NCI-H2029 (cell line): Measurements from ENCODE around the gene EEF1G.
"Not testable (repeated sequence)": the region's sequence is repeated elsewhere in the genome, so short reads cannot be mapped to it uniquely, and the experiment has no call there.

Experiments
- DNase-seq: peaks from one replicate; lab custom pipeline; 2025; lab: John Stamatoyannopoulos, UW

EEF1G gene

DNA sequence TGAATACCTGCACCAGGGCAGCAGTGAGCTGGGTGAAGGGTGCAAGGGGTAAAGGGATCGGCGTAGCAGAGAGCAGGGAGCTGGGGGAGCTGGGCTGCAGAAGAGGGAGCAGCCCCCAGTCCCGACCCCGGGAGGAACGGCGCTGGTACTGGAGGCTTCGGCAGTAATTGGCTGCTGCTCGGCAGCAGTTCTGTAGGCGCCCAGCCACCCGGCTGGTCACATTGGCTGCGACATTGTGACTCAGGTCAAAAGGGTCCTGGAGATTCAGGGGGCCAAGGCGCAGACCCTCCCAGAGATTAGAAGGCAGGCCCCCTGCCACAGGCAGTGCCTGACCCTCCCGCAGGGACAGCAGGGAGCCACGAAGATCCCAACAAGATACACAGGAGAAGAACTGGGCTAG lies 2.1 kb upstream of the EEF1G start:
- no peak for DNase-seq

DNA sequence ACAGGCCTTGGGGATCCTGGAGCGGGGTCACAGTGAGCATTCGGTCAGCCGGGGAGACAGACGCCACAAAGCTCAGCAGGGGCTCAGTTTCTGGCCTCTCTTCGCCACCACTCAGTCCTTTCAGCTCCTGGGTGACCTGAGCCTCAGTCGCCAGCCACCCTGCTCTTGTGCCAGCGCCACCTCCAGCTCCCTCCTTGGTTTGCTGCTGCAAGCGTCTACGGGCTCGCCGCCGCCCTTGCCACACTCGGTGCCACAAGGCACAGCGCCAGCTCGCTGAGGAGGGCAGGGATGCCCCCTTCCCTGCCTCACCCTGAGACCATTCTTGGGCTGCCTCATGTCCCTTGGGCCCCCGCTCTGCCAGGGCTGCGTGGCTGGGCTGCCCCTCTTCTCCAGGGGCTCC lies 1.5 kb upstream of the EEF1G start:
- DNase-seq: no peak

DNA sequence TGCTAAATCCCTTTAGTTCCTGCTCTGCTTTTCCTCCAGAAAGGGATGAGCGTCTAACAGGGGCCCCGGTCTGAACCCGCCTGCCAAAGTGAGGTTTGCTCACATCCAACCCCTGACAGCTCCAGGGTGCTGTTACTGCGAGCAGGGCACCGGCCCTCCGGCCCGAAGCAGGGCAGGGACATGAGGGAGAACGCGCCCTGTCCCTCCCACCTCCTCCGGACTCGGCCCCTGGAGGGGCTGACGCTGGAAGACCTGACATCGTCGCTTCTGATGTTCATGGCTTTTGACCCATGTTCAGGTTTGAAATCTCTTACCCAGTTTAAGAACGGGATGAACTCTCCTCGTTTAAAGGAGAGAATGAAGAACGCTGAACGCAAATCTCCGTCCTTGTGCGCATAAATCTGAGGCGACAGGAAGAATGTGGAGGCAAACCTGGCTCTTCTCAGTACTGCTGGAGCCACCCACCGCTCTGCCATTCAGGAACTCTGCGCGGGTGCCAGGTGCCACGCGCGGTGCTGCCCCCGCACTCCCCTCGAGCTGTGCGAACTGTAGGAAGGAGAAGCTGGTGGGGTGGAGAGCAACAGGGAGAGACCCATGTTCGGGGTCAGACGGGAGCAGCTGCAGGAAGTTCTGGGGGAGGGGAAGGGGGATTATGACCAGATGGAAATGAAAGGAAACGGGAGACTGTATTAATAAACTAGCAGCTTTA lies 826 bp upstream of the EEF1G start:
- DNase-seq: peak; percentile 21

DNA sequence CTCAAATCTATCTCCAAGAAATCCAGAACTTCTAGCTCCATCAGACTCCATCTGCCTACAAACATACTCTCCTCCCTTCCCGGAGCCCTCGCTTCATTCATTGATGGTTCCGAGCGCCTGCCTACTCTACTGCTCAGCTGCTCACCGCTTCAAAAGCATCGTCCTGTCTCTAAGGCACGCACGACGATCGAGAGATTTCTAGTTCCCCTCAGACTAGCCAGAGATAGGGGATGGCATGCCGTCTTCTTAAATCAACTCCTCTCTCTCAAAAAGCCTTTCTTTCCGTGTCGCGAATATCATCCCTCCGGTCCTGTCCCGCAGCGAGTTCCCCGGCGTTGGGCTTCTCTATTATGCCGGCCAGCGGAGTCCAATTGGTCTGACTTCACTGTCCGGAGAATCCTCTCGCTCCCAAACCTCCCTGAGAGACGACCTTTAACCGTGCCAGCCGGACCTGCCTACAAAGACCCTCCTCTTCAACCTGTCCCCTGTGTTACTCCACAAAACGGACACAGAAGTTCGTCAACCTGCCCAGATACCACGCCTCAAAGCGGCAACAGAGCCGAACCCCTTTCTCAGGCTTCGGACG lies 592 bp downstream of the EEF1G start:
- no peak for DNase-seq

DNA sequence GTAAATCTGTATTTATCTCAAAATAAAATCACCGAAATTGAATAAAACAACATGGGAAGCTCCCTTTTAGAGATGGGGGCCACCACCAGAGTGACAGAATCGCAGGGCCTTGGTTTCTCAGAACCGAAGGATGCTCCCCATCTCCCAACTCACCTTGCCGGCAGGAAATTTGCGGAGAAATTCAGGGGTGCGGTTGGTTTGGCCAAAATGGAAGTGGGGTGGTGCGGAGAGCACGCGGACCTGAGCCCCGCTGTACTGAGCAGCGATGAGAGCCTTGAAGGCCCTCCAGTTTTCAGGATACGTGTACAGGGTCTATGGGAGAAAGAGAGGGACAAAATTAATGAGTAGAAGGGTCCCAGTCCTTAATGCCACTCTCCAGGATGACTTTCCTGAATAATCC lies 1.3 kb downstream of the EEF1G start:
- no peak for DNase-seq

DNA sequence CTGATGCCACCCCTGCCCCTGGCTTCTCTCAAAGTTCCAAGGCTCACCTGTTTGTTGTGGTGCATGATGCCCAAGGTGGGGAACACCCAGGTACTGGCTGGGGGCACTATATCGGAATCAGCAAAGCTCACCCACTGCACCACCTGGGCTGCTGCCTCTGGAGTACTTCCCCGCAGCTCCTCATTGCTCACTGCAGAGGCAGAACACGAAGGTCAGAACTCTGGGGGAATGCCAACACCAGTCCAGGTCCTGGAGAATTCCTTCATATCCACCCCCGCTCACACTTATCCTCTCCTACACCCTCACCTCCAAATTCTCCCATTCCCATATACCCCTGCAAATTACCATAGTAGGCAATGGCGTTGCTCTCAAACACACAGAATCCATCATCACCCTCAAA lies 2.2 kb downstream of the EEF1G start:
- DNase-seq: not testable (repeated sequence)

DNA sequence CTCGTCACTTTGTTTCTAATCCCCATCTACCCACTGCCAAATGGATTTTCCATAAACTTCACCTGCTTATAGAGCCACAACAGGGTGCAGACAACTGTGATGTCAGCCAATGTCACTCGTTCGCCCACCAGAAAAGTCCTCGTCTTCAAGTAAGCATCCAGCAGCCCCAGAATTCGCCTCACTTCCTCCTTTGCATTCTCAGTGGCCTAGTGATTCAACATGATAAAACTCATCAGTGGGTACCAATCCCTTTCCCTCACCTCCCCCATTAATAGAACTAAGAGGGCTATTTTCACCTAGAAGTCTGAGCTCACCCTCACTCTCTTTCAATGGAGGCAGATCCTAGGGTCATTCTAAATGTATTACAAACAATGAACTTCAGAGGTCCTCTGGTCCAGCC lies 2.8 kb downstream of the EEF1G start:
- DNase-seq: not testable (repeated sequence)

DNA sequence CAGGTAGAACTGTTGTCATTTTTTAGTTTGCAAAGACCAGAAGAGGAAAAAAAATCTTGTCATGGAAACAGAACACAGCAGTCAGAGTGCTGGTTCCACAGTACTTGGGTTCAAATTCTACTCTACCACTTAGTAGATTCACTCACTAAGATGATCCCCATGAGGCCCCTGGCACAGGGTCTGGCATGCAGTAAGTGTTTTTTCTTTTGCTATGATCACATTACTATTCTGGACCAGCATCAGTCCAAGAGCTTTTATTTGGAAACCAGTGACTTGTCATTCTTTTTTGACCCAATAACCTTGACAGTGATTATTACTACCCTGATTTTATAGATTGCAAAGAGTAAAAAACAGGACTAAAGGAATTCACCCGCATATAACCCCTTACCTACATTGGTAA lies 4.1 kb downstream of the EEF1G start:
- no peak for DNase-seq

DNA sequence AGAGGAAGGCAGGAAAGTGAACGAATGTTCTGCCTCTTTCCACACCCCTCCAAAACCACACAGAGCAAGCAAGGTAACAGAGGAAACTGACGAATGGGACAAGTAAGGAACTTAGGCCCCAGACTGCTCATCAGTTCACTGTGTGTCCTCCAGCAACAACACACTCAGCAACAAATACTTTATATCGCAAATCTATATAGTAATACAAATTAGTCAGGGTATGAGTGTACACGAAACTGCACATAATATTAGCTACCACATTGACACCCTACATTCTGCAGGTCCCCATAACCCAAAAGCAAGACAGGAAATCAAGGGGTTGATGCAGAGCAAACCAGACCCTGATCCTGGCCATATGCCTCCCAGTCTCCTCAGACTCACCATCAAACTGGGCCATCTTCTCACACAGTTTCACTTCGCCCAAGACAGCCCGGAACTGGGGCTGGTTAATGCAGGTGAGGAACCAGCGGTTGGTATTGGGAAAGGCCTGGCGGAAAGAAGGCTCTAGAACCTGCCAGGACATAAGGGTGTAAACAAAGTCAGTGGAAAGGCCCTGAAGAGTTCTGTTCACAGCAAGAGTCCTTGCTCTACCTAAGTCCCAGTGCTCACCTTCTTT lies 6.6 kb downstream of the EEF1G start:
- DNase-seq: no peak

DNA sequence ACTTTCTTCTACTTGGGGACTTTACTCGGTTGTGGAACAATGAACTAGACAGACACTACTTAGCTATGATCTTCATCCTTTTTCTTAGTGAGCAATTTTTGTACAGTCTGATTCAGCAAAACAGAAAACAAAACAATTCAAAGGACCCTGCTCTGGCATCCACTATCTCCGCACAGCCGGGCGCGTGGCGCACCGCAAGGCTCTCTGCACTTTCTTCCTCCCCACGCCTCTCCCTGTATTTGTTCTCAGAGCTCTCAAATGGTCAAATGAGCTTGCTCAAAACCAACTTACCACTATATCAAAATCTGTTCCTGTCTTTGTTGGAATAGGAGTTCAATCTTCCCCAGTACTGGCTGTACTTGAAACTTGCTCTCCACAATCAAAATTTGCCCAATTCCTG lies 7.4 kb downstream of the EEF1G start:
- no peak for DNase-seq

DNA sequence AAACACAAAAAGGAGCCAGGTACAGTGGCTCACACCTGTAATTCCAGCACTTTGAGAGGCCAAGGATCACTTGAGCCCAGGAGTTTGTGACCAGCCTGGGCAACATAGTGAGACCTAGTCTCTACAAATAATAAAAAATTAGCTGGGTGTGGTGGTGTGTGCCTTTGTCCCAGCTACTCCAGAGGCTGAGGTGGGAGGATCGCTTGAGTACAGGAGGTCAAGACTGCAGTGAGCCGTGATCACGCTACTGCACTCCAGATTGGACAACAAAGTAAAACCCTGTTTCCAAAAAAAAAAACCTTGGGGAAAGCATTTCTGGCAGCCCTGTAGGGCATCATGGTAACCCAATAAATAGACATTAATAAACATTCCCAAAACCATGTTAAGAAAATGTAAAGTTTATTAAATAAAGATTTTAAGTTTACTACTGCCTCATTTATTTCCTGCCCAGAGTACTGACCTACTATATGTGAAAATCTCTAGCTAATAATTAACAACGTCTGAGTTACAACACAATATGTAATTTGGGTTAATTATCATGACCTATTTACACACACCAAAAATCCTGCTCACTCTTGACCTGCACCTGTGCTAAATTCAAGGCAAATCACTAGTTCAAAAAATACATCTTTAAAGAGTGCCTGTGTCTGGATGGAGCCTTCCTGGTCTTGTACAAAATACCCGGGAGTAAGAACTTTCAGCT lies 8.4 kb downstream of the EEF1G start:
- no peak for DNase-seq

DNA sequence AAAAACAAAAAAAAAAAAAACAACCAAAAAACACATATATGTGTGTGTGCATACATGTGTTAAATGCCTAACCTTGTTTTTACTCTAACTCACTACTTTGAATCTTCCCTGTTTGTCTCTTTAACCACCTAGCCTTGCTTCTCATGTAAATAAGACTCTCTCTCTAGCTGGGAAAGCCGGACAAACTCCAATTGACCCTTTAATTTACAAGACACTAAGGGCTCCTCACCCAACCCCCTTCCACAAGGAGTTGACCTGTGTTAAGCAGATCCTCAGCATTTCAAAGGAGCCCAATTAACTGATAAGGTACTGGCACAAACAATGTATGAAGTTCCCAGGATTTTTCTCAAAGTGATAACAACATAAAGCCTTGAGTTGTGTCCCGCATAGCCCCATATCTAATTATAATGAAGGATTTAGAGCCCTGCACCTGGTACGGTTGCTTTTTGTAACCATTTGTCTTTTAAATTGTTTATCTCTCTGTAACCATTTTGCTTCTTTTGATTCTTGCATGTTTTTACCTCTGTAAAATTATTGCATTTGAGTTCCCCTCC lies 11.9 kb downstream of the EEF1G start:
- not testable (repeated sequence) for DNase-seq

DNA sequence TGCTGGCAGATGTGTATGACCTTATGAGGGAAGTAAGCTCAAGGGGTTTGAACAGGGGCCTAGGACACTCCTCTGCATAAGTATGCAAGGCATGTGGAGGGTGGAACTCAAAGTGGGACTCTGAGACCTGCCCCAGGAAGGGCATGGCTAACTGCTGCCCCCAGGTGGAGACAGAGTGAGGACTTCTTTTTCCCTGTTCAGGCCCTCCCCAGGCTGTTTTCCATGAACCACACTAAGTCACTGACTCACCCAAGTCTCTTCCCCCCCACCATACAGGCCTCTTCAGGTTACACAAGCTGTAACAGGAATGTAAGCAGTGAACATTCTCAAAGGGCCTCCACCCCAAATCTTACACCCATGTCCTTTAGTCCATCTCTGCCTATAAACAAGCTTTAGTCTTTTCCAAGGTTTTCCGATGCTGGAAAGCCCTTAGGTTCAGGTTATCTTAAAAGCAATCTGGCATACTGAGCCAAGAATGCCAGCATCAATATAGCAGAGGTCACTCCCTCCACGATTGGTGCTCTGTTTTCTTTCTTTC lies 13.1 kb downstream of the EEF1G start:
- DNase-seq: peak; percentile 37

DNA sequence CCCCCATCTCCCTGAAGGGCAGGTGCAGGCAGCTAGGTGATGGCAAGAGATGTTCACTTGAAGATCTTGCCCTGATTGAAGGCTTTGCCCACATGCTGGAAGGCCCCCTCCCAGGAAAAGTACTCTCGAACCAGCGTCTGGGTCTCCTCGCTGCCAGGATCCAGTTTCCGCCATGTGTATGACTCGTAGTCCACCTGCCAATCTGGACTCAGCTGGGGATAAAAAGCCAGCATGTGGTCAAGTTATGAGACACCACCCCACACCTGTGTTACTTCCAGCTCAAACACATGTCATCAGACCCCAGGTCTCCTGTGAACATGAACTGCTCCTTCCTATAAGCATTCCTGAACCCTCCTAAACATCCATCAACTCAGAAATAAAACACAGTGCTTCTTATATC lies 14.1 kb downstream of the EEF1G start:
- DNase-seq: not testable (repeated sequence)

DNA sequence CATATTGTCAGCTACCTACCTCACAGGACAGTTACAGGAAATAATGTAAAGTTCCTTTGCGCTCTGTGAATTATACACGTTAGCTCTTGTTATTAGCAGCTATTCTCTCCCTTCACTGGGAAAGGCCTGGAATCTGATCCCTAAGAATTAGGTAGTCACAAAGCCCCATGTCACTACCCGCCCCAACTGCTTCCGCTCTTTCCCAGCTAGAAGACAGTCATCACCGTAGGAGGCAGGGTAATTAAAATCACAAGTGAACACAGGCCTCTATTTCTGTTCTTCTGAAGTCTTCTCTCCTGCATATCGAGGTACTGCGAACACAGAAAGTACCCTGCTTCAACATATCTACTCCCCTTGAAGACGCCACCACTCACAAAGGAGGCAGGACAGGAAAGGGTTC lies 14.5 kb downstream of the EEF1G start:
- DNase-seq: no peak

DNA sequence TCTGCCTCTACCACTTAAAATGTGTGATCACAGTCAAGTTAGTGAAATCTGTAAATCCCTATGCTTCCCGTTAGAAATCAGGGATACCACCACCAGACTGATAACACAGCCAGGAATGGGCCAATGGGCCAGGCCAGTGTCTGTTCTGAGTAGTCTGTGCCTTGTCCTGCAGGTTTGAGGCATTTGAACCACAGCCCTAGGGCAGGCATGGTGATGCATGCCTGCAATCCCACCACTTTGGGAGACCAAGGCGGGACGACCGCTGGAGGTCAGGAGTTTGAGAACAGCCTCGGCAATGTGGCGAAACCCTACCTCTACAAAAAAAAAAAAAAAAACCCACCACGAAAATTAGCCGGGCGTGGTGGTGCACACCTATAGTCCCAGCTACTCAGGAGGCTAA lies 15.0 kb downstream of the EEF1G start:
- DNase-seq: no peak

DNA sequence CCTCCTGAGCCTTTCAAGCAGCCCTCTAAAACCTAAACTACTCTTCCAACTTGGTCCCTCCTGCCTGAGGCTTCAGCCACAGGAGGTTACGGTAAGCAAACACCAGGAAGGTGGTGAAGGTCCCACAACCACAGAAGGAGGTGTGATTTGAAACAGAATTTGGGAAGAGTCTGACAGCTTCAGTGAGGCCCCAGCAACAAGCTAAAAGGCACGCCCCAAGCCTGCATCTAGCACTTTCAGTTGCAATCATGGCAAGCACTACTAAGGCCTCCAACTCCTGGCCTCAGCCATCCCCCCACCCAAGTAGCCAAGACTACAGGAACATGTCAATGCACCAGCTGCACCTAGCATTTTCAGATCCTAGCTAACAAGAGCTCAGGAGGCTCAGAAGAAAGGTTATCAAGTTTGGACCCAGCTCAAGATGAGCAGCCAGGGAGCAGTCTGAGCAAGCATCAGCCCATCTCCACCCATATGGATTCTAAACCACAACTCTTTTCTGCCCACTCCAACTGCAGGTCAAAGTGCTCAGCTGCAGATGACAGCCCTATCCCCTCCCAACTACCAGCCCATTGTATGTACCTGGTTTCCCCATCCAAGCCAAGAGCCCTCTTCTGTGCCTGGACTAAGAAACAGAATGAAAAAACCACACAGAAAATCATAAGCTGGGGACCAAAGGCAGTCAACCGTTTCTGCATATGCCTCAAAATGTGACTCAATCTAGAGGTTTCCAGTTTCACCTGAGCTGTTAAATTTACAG lies 16.6 kb downstream of the EEF1G start:
- no peak for DNase-seq

DNA sequence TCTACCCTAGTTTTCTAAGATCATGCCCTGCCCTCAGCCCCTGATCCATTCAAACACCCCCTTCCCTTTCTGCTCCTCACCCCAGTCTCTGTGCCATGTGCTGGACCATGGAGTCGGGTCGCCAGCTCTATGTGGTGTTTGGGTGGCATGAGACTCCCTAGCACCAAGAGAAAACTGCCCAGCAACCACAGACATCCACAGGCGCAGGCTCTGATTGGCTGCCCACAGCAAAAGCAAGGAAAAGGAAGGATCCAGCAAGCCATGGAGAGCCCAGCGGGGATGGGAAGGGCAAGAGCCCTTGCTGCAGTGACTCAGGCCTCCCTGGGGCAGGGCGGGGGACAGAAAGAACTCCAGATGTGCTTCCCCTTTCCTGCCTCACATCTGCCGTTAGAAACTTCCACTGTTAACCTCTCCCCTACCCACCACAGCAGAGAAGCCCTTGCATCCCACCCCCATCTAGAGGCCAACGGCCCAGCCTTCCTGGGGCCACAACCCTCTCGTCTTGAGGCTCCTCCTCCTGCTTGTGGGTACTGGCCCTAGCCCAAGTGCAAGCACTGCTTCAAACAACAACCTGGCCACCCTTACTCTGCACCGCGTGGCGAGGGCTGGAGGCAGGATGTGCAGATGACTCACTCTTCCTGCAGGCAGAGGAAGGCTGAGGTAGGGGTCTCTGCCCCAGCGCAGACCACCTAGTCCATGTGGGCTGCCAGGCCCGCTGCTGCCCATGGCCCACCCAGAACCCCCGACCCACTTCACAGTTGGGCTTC lies 17.4 kb downstream of the EEF1G start:
- peak; percentile 79 for DNase-seq

DNA sequence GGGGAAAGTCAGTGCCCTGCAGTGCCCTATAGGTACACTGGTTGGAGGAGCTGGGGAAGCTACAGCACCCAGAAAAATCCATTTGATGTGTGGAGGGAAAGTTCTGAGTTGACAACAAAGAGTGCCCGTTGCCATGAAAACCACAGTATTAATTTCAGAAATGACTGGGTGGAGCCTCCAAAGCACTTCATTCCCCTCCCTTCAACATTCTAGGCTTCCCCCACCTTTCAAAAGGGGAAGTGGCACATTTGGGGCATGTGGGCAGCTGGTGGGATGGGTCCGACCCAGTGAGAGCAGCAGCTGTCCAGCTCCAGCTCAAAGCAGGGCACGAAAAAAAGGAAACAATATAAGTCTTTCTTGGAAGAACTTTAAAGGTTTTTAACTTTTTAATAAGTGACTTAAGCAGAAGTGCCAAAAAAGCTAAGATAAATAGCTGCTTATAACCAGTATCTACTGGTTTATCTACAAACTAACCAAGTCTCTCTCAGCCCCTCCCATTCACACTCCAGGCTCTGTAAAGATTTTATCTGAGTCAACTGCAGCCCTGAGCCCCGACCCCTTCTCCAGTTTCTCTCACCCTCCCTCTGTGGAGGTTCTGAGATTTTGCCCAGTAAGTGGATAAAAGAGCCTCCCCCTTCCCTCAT lies 18.1 kb downstream of the EEF1G start:
- DNase-seq: no peak

DNA sequence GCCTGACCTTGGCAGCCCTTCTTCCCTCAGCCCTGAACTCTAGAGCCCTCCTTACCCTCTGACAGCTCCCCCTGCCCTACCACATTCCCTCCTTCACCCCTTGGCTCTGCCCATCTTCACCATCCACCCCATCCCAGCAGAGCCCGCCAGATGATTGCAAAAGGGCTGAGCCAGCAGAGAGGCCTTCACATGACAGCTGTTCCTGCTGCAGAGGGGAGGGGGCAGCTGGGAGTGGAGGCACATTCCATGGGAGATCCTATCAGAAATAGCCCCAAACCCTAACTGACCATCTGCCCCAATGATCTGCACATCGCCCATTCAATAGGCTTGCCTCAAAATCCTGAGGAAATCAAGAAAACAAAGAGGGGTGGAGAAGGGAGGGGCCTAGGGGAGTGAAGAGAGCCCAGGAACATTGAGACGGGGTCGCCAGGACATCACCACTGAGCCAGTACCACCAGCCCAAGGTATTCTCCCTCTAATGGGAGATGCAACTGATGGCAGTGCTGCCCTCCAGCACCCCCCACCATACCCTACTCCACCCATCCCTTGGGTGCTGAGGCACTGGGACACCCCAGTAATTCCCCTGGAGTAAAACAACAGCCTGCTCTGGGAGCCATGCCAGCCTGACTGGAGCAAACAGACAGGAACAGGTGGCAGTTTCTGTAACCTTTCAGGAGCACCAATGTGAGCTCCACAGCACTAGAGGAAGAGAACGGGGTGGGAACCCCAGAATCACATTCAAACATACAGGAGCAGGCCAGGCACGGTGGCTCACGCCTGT lies 19.1 kb downstream of the EEF1G start:
- no peak for DNase-seq
